Neural progenitor cell (in vitro differentiated cells): ENCODE data around the gene FBXL15. TPM values are rescaled to one million over a fixed set of nuclear protein-coding genes. Genes with fewer than 3 reads are reported as not detected.

Experiments
- DNase-seq: peaks from one replicate; pipeline ENCODE4 v3.0.0-alpha.2; 2016; ENCODE audit warnings: low spot score
- H2AFZ ChIP-seq: fragments of 200-600 bp; sonication (generic); replicated peaks from 2 replicates; pipeline ENCODE4 v1.6.1; 2016; ENCODE audit warnings: antibody characterized with exemption
- H3F3A ChIP-seq: fragments of 200-600 bp; sonication (generic); 2 replicates; pipeline ENCODE4 v1.6.1; 2016; ENCODE audit warnings: antibody characterized with exemption, low read depth
- H3K27ac ChIP-seq: fragments of 200-600 bp; sonication (generic); 2 replicates; pipeline ENCODE4 v1.5.1; 2016; ENCODE audit warnings: mild to moderate bottlenecking
- H3K27me3 ChIP-seq: fragments of 200-600 bp; sonication (generic); 2 replicates; pipeline ENCODE4 v1.6.1; 2016; ENCODE audit warnings: mild to moderate bottlenecking, moderate library complexity
- H3K36me3 ChIP-seq: fragments of 200-600 bp; sonication (generic); 2 replicates; pipeline ENCODE4 v1.5.1; 2016
- H3K4me1 ChIP-seq: fragments of 200-600 bp; sonication (generic); 2 replicates; pipeline ENCODE4 v1.6.1; 2016; ENCODE audit warnings: mixed run types
- H3K4me2 ChIP-seq: fragments of 200-600 bp; sonication (generic); 2 replicates; pipeline ENCODE4 v1.6.1; 2016
- H3K4me3 ChIP-seq: fragments of 200-600 bp; sonication (generic); 2 replicates; pipeline ENCODE4 v1.5.1; 2016
- H3K79me2 ChIP-seq: fragments of 200-600 bp; sonication (generic); 2 replicates; pipeline ENCODE4 v1.6.1; 2016; ENCODE audit warnings: low read depth
- H3K9ac ChIP-seq: fragments of 200-600 bp; sonication (generic); 2 replicates; pipeline ENCODE4 v1.6.1; 2016
- H3K9me3 ChIP-seq: fragments of 200-600 bp; sonication (generic); 2 replicates; pipeline ENCODE4 v1.5.1; 2016; ENCODE audit warnings: low read depth
- H4K20me1 ChIP-seq: fragments of 200-600 bp; sonication (generic); 2 replicates; pipeline ENCODE4 v1.6.1; 2016; ENCODE audit warnings: low read depth
- H3K27ac Mint-ChIP-seq: 3 replicates; pipeline ENCODE4 v1.8.0; 2021; ENCODE audit warnings: mixed read lengths
- H3K27me3 Mint-ChIP-seq: 2 replicates; pipeline ENCODE4 v1.8.0; 2022; ENCODE audit warnings: low read depth, mild to moderate bottlenecking, inconsistent platforms, moderate library complexity, mixed read lengths; ENCODE audit not compliant: insufficient read depth
- H3K36me3 Mint-ChIP-seq: 3 replicates; pipeline ENCODE4 v1.8.0; 2021; ENCODE audit warnings: mixed read lengths
- H3K4me1 Mint-ChIP-seq: 3 replicates; pipeline ENCODE4 v1.8.0; 2021; ENCODE audit warnings: mixed read lengths
- H3K4me3 Mint-ChIP-seq: 3 replicates; pipeline ENCODE4 v1.8.0; 2021; ENCODE audit warnings: mild to moderate bottlenecking, moderate library complexity, mixed read lengths
- H3K9me3 Mint-ChIP-seq: 3 replicates; pipeline ENCODE4 v1.8.0; 2020; ENCODE audit warnings: mixed read lengths
- EZH2 ChIP-seq: fragments of 200-600 bp; sonication (generic); IDR thresholded peaks from 2 replicates; pipeline ENCODE4 v1.6.1; 2017; ENCODE audit warnings: antibody characterized with exemption, mild to moderate bottlenecking, moderate library complexity
- EZH2phosphoT487 ChIP-seq: fragments of 200-600 bp; sonication (generic); IDR thresholded peaks from 2 replicates; pipeline ENCODE4 v1.6.1; 2017; ENCODE audit warnings: antibody characterized with exemption
- total RNA-seq: library from RNA; depleted of rRNA; stranded (reverse); fragments of >200 nt; gene quantifications from 2 replicates; pipeline ENCODE4 v1.2.3, GENCODE V29; 2015; ENCODE audit warnings: low replicate concordance
- TF ChIP-seq, protein P1 (sequence below): fragments of 200-600 bp; sonication (generic); IDR thresholded peaks from 2 replicates; pipeline ENCODE4 v1.5.1; 2017; ENCODE audit warnings: antibody characterized with exemption, mild to moderate bottlenecking

The FBXL15 gene
- total RNA-seq, 1 donor from 2014 or later, result 4.4 TPM

DNA sequence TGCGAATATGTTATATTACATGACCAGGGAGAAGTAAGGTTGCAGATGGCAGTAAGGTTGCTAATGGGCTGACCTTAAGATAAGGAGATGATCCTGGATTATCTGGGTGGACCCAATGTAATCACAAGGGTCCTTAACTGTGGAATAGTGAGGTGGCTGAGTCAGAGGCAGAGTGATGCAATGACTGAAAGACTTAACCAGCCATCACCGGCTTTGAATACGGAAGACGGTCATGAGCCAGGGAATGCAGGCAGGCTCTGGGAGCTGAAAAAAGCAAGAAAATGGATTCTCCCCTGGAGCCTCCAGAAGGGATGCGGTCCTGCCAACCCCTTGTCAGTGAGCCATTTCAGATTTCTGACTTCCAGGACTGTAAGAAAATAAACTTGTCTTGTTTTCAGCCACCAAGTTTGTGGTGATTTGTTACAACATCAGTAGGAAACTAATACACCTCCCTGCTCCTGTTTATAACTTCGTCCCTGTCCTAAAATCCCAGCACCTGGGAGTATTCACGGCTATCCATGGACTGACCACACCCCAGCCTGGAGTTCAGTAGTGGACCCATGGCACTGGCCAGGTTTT lies 35.3 kb downstream of the FBXL15 start:
- H3K9me3 Mint-ChIP-seq, result no peaks in the 10 kb centered on the region
- H3K4me2 ChIP-seq, result no peak overlapping the region
- H3K79me2 ChIP-seq, result no peaks in the 10 kb centered on the region
- peaks cover 12% of the 10 kb centered on the region for H3K27me3 Mint-ChIP-seq
- peaks cover 33% of the 10 kb centered on the region for H3K4me1 ChIP-seq
- H3K36me3 ChIP-seq, result no peaks in the 10 kb centered on the region
- H2AFZ ChIP-seq, result no peak overlapping the region
- peaks cover 6% of the 10 kb centered on the region for H3K27me3 ChIP-seq
- peaks cover 28% of the 10 kb centered on the region for H3K4me1 Mint-ChIP-seq
- no peak for TF ChIP-seq EZH2phosphoT487
- TF ChIP-seq EZH2, result no peak
- TF ChIP-seq, protein P1, sequence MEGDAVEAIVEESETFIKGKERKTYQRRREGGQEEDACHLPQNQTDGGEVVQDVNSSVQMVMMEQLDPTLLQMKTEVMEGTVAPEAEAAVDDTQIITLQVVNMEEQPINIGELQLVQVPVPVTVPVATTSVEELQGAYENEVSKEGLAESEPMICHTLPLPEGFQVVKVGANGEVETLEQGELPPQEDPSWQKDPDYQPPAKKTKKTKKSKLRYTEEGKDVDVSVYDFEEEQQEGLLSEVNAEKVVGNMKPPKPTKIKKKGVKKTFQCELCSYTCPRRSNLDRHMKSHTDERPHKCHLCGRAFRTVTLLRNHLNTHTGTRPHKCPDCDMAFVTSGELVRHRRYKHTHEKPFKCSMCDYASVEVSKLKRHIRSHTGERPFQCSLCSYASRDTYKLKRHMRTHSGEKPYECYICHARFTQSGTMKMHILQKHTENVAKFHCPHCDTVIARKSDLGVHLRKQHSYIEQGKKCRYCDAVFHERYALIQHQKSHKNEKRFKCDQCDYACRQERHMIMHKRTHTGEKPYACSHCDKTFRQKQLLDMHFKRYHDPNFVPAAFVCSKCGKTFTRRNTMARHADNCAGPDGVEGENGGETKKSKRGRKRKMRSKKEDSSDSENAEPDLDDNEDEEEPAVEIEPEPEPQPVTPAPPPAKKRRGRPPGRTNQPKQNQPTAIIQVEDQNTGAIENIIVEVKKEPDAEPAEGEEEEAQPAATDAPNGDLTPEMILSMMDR, result no peak
- H4K20me1 ChIP-seq, result peaks cover 18% of the 10 kb centered on the region
- no peaks in the 10 kb centered on the region for H3K9me3 ChIP-seq
- no peak overlapping the region for H3K27ac Mint-ChIP-seq
- H3K27ac ChIP-seq, result no peak overlapping the region
- H3K36me3 Mint-ChIP-seq, result peaks cover 2% of the 10 kb centered on the region
- no peak overlapping the region for H3K9ac ChIP-seq
- DNase-seq, result no peak
- H3K4me3 Mint-ChIP-seq, result no peak overlapping the region
- no peak overlapping the region for H3K4me3 ChIP-seq
- peaks cover 45% of the 10 kb centered on the region for H3F3A ChIP-seq

DNA sequence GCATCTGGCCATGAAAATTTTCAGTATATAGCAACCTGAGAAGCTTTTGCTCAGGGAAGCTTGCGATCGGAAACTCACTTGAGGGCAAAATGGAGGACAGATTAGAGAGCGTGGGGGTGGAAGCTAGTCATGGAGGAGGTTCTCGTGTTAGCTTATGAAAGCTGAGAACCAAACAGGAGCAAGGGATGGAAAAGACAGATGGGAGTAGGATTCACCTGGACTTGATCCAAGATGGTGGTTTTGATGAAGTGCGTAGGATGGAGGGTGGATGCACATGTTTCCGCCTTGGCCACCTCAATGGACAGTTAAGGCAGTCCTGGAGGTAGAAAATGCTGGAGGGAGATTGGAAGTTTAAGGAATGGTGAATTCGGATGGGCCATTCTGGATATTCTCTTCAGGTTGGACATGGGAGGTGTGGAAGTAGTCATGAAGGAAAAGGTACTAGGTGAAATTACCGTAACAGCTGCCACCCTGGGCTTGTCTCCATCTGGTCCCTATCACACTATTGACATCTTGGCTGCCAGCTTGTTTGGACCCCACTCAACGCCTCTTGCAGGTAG lies 37.0 kb downstream of the FBXL15 start:
- no peak overlapping the region for H3K4me3 Mint-ChIP-seq
- Histone ChIP-seq H4K20me1 (peaks cover 15% of the 10 kb centered on the region), H3K27ac (no peak overlapping the region), H3K4me2 (no peak overlapping the region), H3K9ac (no peak overlapping the region), H3K4me3 (no peak overlapping the region), H3K9me3 (no peaks in the 10 kb centered on the region), H3K36me3 (no peaks in the 10 kb centered on the region), H2AFZ (no peak overlapping the region), H3K79me2 (no peaks in the 10 kb centered on the region), H3K4me1 (peaks cover 38% of the 10 kb centered on the region), H3F3A (peaks cover 44% of the 10 kb centered on the region), H3K27me3 (peaks cover 14% of the 10 kb centered on the region)
- TF ChIP-seq EZH2, result no peak
- TF ChIP-seq, protein P1, result no peak
- no peak for TF ChIP-seq EZH2phosphoT487
- peaks cover 17% of the 10 kb centered on the region for H3K27me3 Mint-ChIP-seq
- H3K9me3 Mint-ChIP-seq, result no peaks in the 10 kb centered on the region
- no peak overlapping the region for H3K27ac Mint-ChIP-seq
- peaks cover 4% of the 10 kb centered on the region for H3K36me3 Mint-ChIP-seq
- DNase-seq, result no peak
- peaks cover 42% of the 10 kb centered on the region for H3K4me1 Mint-ChIP-seq

DNA sequence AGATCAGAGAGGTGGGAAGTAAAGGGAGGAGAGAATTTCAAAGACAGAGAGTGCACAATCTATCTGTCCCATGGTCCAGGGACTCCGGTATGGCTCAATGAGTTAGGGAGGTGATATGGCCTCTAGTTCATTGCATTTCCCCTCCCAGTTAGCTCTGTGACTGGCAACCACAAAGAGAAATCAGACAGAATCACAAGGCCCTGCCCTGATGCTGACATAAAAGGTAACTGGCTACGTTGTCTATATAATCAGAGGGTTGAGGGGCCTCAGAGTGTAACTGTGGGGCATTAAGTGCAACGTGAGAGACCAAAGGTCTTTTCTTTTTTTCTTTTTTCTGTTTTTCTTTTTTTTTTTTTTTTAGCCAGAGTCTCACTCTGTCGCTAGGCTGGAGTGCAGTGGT lies 38.0 kb downstream of the FBXL15 start:
- Mint-ChIP-seq H3K27ac (no peak overlapping the region), H3K36me3 (peaks cover 1% of the 10 kb centered on the region), H3K9me3 (no peaks in the 10 kb centered on the region), H3K4me3 (no peak overlapping the region), H3K4me1 (peaks cover 44% of the 10 kb centered on the region), H3K27me3 (peaks cover 10% of the 10 kb centered on the region)
- Histone ChIP-seq H3K9me3 (no peaks in the 10 kb centered on the region), H3K4me2 (no peak overlapping the region), H3K4me1 (peaks cover 33% of the 10 kb centered on the region), H3F3A (peaks cover 45% of the 10 kb centered on the region), H2AFZ (no peak overlapping the region), H4K20me1 (peaks cover 9% of the 10 kb centered on the region), H3K27me3 (peaks cover 24% of the 10 kb centered on the region), H3K9ac (no peak overlapping the region), H3K4me3 (no peak overlapping the region), H3K36me3 (no peaks in the 10 kb centered on the region), H3K27ac (no peak overlapping the region), H3K79me2 (no peaks in the 10 kb centered on the region)
- no peak for TF ChIP-seq EZH2
- TF ChIP-seq, protein P1, result no peak
- TF ChIP-seq EZH2phosphoT487, result no peak
- no peak for DNase-seq
